ENCODE results near the gene DUSP2. TPM values are rescaled to one million over a fixed set of nuclear protein-coding genes. Genes with fewer than 3 reads are reported as not detected.

Gene DUSP2
- total and polyA plus RNA-seq, 2 experiments from 2014 or later: 6.6 to 13.0 TPM

DNA sequence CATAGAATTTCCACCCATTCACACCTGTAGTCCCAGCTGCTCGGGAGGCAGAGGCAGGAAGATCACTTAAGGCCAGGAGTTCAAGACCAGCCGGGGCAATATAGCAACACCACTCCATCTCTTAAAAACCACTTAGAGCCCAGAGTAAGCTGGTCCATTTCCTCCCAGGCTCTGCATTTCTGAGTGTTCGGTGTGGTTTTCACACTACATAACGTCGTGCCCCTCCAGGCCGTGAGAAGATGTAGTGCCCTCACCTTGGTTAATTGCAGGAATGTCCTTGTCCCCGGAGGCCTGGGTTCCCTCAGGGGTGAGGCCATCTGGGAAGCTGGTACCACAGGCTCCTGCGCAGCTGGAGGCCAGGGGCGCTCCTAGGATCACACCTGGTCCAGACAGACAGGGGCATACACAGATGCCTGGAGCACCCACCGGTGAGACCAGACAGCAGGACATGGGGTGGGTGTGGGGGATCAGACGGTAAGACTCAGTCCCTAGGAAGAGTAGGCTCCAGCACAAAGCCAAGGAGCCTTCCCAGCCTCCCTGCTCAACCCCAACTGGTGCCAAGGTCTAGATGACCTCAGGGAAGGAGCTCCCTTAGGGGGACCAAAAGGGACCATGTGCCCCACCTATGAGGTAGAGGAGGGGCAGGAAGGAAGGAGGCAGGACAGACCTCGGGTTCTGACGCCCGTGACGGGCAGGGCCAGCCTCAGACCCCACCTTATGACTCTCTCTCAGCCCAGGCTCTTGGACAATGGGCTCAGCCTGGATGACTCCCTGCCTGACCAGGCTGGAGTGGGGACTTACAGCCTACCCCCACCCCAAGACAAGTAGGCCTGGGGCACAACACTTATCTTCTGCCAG is 7.7 kb downstream of the DUSP2 start (continued):
- TF ChIP-seq, protein P1, sequence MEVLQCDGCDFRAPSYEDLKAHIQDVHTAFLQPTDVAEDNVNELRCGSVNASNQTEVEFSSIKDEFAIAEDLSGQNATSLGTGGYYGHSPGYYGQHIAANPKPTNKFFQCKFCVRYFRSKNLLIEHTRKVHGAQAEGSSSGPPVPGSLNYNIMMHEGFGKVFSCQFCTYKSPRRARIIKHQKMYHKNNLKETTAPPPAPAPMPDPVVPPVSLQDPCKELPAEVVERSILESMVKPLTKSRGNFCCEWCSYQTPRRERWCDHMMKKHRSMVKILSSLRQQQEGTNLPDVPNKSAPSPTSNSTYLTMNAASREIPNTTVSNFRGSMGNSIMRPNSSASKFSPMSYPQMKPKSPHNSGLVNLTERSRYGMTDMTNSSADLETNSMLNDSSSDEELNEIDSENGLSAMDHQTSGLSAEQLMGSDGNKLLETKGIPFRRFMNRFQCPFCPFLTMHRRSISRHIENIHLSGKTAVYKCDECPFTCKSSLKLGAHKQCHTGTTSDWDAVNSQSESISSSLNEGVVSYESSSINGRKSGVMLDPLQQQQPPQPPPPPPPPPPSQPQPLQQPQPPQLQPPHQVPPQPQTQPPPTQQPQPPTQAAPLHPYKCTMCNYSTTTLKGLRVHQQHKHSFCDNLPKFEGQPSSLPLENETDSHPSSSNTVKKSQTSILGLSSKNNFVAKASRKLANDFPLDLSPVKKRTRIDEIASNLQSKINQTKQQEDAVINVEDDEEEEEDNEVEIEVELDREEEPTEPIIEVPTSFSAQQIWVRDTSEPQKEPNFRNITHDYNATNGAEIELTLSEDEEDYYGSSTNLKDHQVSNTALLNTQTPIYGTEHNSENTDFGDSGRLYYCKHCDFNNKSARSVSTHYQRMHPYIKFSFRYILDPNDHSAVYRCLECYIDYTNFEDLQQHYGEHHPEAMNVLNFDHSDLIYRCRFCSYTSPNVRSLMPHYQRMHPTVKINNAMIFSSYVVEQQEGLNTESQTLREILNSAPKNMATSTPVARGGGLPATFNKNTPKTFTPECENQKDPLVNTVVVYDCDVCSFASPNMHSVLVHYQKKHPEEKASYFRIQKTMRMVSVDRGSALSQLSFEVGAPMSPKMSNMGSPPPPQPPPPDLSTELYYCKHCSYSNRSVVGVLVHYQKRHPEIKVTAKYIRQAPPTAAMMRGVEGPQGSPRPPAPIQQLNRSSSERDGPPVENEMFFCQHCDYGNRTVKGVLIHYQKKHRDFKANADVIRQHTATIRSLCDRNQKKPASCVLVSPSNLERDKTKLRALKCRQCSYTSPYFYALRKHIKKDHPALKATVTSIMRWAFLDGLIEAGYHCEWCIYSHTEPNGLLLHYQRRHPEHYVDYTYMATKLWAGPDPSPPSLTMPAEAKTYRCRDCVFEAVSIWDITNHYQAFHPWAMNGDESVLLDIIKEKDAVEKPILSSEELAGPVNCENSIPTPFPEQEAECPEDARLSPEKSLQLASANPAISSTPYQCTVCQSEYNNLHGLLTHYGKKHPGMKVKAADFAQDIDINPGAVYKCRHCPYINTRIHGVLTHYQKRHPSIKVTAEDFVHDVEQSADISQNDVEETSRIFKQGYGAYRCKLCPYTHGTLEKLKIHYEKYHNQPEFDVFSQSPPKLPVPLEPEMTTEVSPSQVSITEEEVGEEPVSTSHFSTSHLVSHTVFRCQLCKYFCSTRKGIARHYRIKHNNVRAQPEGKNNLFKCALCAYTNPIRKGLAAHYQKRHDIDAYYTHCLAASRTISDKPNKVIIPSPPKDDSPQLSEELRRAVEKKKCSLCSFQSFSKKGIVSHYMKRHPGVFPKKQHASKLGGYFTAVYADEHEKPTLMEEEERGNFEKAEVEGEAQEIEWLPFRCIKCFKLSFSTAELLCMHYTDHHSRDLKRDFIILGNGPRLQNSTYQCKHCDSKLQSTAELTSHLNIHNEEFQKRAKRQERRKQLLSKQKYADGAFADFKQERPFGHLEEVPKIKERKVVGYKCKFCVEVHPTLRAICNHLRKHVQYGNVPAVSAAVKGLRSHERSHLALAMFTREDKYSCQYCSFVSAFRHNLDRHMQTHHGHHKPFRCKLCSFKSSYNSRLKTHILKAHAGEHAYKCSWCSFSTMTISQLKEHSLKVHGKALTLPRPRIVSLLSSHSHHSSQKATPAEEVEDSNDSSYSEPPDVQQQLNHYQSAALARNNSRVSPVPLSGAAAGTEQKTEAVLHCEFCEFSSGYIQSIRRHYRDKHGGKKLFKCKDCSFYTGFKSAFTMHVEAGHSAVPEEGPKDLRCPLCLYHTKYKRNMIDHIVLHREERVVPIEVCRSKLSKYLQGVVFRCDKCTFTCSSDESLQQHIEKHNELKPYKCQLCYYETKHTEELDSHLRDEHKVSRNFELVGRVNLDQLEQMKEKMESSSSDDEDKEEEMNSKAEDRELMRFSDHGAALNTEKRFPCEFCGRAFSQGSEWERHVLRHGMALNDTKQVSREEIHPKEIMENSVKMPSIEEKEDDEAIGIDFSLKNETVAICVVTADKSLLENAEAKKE (CRISPR knock-in tag; IDR thresholded peaks at IDR 0.05): no peak

DNA sequence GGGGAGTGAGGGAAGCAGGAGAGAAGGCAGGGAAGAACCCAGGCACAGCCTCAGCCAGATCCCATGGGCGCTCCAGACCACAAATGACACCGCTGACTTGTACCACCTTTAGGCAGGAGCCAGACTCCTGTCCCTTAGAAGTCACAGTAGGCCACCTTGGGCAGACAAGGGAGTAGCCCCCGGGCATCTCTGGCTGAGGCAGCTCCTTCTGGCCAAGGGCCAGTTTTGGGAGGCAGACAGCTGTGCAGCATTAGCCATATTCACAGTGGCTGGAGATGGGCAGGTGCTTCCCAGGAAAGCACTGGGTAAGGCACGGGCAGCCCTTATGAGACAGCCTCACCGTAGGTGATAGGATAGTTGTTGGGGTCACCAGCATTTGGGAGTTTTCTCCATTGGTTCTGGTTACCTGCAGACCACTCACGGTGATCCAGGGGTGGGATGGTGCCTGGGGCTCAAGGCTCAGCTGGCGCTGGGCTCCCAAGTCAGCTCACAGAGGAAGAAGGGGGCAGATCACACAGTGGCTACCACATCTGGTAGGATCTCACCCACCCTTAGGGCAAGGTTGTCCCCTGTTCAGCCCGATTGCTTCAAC is 9.0 kb downstream of the DUSP2 start:
- H3K27me3 Mint-ChIP-seq (ENCODE audit: insufficient read depth, low read depth, poor library complexity): peaks cover 8% of the 10 kb centered on the region
- ATAC-seq: no peak
- H3K4me3 Mint-ChIP-seq: no peak overlapping the region
- H3K4me1 Mint-ChIP-seq: peaks cover 11% of the 10 kb centered on the region
- H3K9me2 ChIP-seq (ENCODE audit: insufficient read depth): no peaks in the 10 kb centered on the region
- H3K9me3 Mint-ChIP-seq: no peaks in the 10 kb centered on the region
- H3K27ac ChIP-seq (ENCODE audit: low read depth): no peak overlapping the region
- H3K36me3 ChIP-seq (ENCODE audit: insufficient read depth): no peaks in the 10 kb centered on the region
- no peak overlapping the region for H3K4me3 ChIP-seq
- H3K79me2 ChIP-seq (replicated peaks; ENCODE audit: insufficient read depth): no peaks in the 10 kb centered on the region
- H4K20me1 ChIP-seq (replicated peaks; ENCODE audit: insufficient read depth): no peaks in the 10 kb centered on the region
- H3K4me1 ChIP-seq (ENCODE audit: insufficient read depth): peaks cover 11% of the 10 kb centered on the region; the same call in 1 of the 2 replicates
- no peak overlapping the region for H3K4me2 ChIP-seq
- no peaks in the 10 kb centered on the region for H3K27me3 ChIP-seq (ENCODE audit: insufficient read depth)
- H3F3A ChIP-seq (replicated peaks; ENCODE audit: low read depth): 0 out of 2 replicates have a peak, but pooled peaks cover 4% of the 10 kb centered on the region
- no peak for DNase-seq (ENCODE audit: low spot score)
- no peak overlapping the region for H3K27ac Mint-ChIP-seq
- no peaks in the 10 kb centered on the region for H3K36me3 Mint-ChIP-seq (ENCODE audit: low read depth)
- H2AFZ ChIP-seq: no peak overlapping the region
- TF ChIP-seq, protein P2, sequence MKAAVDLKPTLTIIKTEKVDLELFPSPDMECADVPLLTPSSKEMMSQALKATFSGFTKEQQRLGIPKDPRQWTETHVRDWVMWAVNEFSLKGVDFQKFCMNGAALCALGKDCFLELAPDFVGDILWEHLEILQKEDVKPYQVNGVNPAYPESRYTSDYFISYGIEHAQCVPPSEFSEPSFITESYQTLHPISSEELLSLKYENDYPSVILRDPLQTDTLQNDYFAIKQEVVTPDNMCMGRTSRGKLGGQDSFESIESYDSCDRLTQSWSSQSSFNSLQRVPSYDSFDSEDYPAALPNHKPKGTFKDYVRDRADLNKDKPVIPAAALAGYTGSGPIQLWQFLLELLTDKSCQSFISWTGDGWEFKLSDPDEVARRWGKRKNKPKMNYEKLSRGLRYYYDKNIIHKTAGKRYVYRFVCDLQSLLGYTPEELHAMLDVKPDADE (IDR thresholded peaks at IDR 0.05): no peak
- TF ChIP-seq ZNF331 (CRISPR knock-in tag; IDR thresholded peaks at IDR 0.05; ENCODE audit: low read depth) (no peak), POLR2AphosphoS5 (IDR thresholded peaks at IDR 0.05; ENCODE audit: low read depth) (no peak)
- TF ChIP-seq, protein P3, sequence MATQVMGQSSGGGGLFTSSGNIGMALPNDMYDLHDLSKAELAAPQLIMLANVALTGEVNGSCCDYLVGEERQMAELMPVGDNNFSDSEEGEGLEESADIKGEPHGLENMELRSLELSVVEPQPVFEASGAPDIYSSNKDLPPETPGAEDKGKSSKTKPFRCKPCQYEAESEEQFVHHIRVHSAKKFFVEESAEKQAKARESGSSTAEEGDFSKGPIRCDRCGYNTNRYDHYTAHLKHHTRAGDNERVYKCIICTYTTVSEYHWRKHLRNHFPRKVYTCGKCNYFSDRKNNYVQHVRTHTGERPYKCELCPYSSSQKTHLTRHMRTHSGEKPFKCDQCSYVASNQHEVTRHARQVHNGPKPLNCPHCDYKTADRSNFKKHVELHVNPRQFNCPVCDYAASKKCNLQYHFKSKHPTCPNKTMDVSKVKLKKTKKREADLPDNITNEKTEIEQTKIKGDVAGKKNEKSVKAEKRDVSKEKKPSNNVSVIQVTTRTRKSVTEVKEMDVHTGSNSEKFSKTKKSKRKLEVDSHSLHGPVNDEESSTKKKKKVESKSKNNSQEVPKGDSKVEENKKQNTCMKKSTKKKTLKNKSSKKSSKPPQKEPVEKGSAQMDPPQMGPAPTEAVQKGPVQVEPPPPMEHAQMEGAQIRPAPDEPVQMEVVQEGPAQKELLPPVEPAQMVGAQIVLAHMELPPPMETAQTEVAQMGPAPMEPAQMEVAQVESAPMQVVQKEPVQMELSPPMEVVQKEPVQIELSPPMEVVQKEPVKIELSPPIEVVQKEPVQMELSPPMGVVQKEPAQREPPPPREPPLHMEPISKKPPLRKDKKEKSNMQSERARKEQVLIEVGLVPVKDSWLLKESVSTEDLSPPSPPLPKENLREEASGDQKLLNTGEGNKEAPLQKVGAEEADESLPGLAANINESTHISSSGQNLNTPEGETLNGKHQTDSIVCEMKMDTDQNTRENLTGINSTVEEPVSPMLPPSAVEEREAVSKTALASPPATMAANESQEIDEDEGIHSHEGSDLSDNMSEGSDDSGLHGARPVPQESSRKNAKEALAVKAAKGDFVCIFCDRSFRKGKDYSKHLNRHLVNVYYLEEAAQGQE (IDR thresholded peaks at IDR 0.05; ENCODE audit: unreplicated experiment): no peak

Measured in GM23338 (cell line).